Right atrium auricular region (tissue), 2 donors: ENCODE data around the gene TMED1. TPM values are rescaled to one million over a fixed set of nuclear protein-coding genes. Genes with fewer than 3 reads are reported as not detected.

Experiments
- DNase-seq: peaks from one replicate; pipeline ENCODE4 v3.0.0-alpha.2; 2019; ENCODE audit warnings: low spot score
- H3K27ac ChIP-seq, 2 donors: fragments of 200-600 bp; sonication (generic); 1 replicate in 1 of 2; 2 replicates in 1 of 2; pipeline ENCODE4 v1.5.1; 2016 to 2019
- H3K27me3 ChIP-seq, 2 donors: fragments of 200-600 bp; sonication (generic); one replicate each; pipeline versions ENCODE4 v1.5.1 to v1.6.0; 2017 to 2019
- H3K36me3 ChIP-seq: fragments of 200-600 bp; sonication (generic); one replicate; pipeline ENCODE4 v1.5.1; 2016
- H3K4me1 ChIP-seq, 2 donors: fragments of 200-600 bp; sonication (generic); one replicate each; pipeline versions ENCODE4 v1.5.1 to v1.6.0; 2017 to 2019
- H3K4me3 ChIP-seq, 2 donors: fragments of 200-600 bp; sonication (generic); 1 replicate in 1 of 2; 2 replicates in 1 of 2; pipeline ENCODE4 v1.5.1; 2017 to 2019; ENCODE audit warnings: mild to moderate bottlenecking in 1 of 2, moderate library complexity in 1 of 2
- H3K9me3 ChIP-seq, 2 donors: fragments of 200-600 bp; sonication (generic); one replicate each; pipeline ENCODE4 v1.5.1; 2019
- CTCF ChIP-seq, 2 donors: fragments of 200-600 bp; sonication (generic); IDR thresholded peaks; one replicate each; pipeline ENCODE4 v1.5.1; 2019; ENCODE audit warnings: antibody characterized with exemption in 2 of 2
- total RNA-seq, 2 donors: library from RNA; depleted of rRNA; stranded (reverse); fragments of >200 nt; gene quantifications; one replicate each; pipeline ENCODE4 v1.1.0, GENCODE V29; 2016

The TMED1 gene
- total RNA-seq, 2 donors from 2014 or later, result 39.3 to 50.9 TPM

- H3K27me3 ChIP-seq, result no peaks in the 10 kb centered on the region
- TF ChIP-seq CTCF (IDR thresholded peaks at IDR 0.05), result no peak
- H3K4me1 ChIP-seq, result no peaks in the 10 kb centered on the region
- no peak overlapping the region for H3K27ac ChIP-seq
- peaks cover 75% of the 10 kb centered on the region for H3K36me3 ChIP-seq
- DNase-seq, result no peak
- no peaks in the 10 kb centered on the region for H3K9me3 ChIP-seq
- no peak overlapping the region for H3K4me3 ChIP-seq
These were observed 15.8 kb downstream of the TMED1 start for GRCh38 chr19:10820173-10820572.

GRCh38 chr19:10819124-10820060 is 16.6 kb downstream of the TMED1 start:
- peaks cover 75% of the 10 kb centered on the region for H3K36me3 ChIP-seq
- no peak for DNase-seq
- TF ChIP-seq CTCF (IDR thresholded peaks at IDR 0.05), result no peak
- H3K27ac ChIP-seq, result no peak overlapping the region
- no peaks in the 10 kb centered on the region for H3K4me1 ChIP-seq
- no peaks in the 10 kb centered on the region for H3K9me3 ChIP-seq
- no peak overlapping the region for H3K4me3 ChIP-seq
- H3K27me3 ChIP-seq, result no peaks in the 10 kb centered on the region

- no peaks in the 10 kb centered on the region for H3K9me3 ChIP-seq
- peaks cover 0 to under 1% of the 10 kb centered on the region in 2 donors for H3K4me1 ChIP-seq
- peak overlapping the region; percentile 27 to 67 for H3K27ac ChIP-seq
- no peak overlapping the region for H3K4me3 ChIP-seq
- H3K27me3 ChIP-seq, result no peaks in the 10 kb centered on the region
- DNase-seq, result no peak
- peaks cover 66% of the 10 kb centered on the region for H3K36me3 ChIP-seq
- no peak for TF ChIP-seq CTCF (IDR thresholded peaks at IDR 0.05)
These were observed 17.5 kb downstream of the TMED1 start for GRCh38 chr19:10818301-10819123.

GRCh38 chr19:10817291-10818038 is 18.5 kb downstream of the TMED1 start:
- peak overlapping the region; percentile 27 to 67 for H3K27ac ChIP-seq
- no peaks in the 10 kb centered on the region for H3K27me3 ChIP-seq
- H3K36me3 ChIP-seq, result peaks cover 62% of the 10 kb centered on the region
- H3K9me3 ChIP-seq, result no peaks in the 10 kb centered on the region
- H3K4me1 ChIP-seq, result peaks cover 0 to 10% of the 10 kb centered on the region in 2 donors
- peak overlapping the region; percentile 7 to 11 for H3K4me3 ChIP-seq
- DNase-seq, result peak; percentile 65
- no peak for TF ChIP-seq CTCF (IDR thresholded peaks at IDR 0.05)

- Histone ChIP-seq H3K4me1 (peaks cover 0 to 10% of the 10 kb centered on the region in 2 donors), H3K27me3 (no peaks in the 10 kb centered on the region), H3K27ac (peak overlapping the region; percentile 51 to 67), H3K4me3 (peak overlapping the region in 1 of 2 donors; percentile 11), H3K9me3 (no peaks in the 10 kb centered on the region), H3K36me3 (peaks cover 62% of the 10 kb centered on the region)
- no peak for TF ChIP-seq CTCF (IDR thresholded peaks at IDR 0.05)
- no peak for DNase-seq
These were observed 19.3 kb downstream of the TMED1 start for GRCh38 chr19:10816691-10817090.
